ENCODE measurements around the gene TMEM53.
"Not testable (repeated sequence)": the region's sequence is repeated elsewhere in the genome, so short reads cannot be mapped to it uniquely, and the experiment has no call there.

The TMEM53 gene

GRCh38 chr1:44714532-44714931 lies 40.3 kb upstream of the TMEM53 start:
- Histone ChIP-seq H3K4me1 (ENCODE audit: control insufficient read depth, insufficient read depth, low read length) (peaks cover 7% of the 10 kb centered on the region), H3K4me3 (ENCODE audit: low read length in 2 of 2) (peak overlapping the region in 1 of 2 donors; percentile 29), H3K9ac (ENCODE audit: low read length in 2 of 2) (no peak overlapping the region), H3K27ac (ENCODE audit: low read length) (no peak overlapping the region), H3K36me3 (ENCODE audit: control insufficient read depth in 2 of 2, insufficient read depth in 2 of 2, low read length in 2 of 2) (no peaks in the 10 kb centered on the region), H3K9me3 (ENCODE audit: control insufficient read depth in 2 of 2, low read length in 2 of 2) (no peaks in the 10 kb centered on the region), H3K27me3 (ENCODE audit: control insufficient read depth in 1 of 2, insufficient read depth in 2 of 2, low read length in 2 of 2) (peaks cover 0 to 2% of the 10 kb centered on the region in 2 donors)

- H3K9ac ChIP-seq (ENCODE audit: low read length in 2 of 2): no peak overlapping the region
- no peak overlapping the region for H3K27ac ChIP-seq (ENCODE audit: low read length)
- H3K36me3 ChIP-seq (ENCODE audit: control insufficient read depth in 2 of 2, insufficient read depth in 2 of 2, low read length in 2 of 2): no peaks in the 10 kb centered on the region
- peaks cover 7% of the 10 kb centered on the region for H3K4me1 ChIP-seq (ENCODE audit: control insufficient read depth, insufficient read depth, low read length)
- H3K9me3 ChIP-seq (ENCODE audit: control insufficient read depth in 2 of 2, low read length in 2 of 2): no peaks in the 10 kb centered on the region
- peaks cover 0 to 2% of the 10 kb centered on the region in 2 donors for H3K27me3 ChIP-seq (ENCODE audit: control insufficient read depth in 1 of 2, insufficient read depth in 2 of 2, low read length in 2 of 2)
- H3K4me3 ChIP-seq (ENCODE audit: low read length in 2 of 2): no peak overlapping the region
These were observed 39.1 kb upstream of the TMEM53 start for GRCh38 chr1:44713321-44713781.

GRCh38 chr1:44707959-44708831 lies 33.9 kb upstream of the TMEM53 start:
- H3K36me3 ChIP-seq (ENCODE audit: control insufficient read depth in 2 of 2, insufficient read depth in 2 of 2, low read length in 2 of 2): no peaks in the 10 kb centered on the region
- peak overlapping the region in 1 of 2 donors; percentile 40 for H3K4me3 ChIP-seq (ENCODE audit: low read length in 2 of 2)
- H3K9me3 ChIP-seq (ENCODE audit: control insufficient read depth in 2 of 2, low read length in 2 of 2): no peaks in the 10 kb centered on the region
- no peak overlapping the region for H3K27ac ChIP-seq (ENCODE audit: low read length)
- peak overlapping the region in 1 of 2 donors; percentile 36 for H3K9ac ChIP-seq (ENCODE audit: low read length in 2 of 2)
- no peaks in the 10 kb centered on the region for H3K4me1 ChIP-seq (ENCODE audit: control insufficient read depth, insufficient read depth, low read length)
- peaks cover 0 to 5% of the 10 kb centered on the region in 2 donors for H3K27me3 ChIP-seq (ENCODE audit: control insufficient read depth in 1 of 2, insufficient read depth in 2 of 2, low read length in 2 of 2)

GRCh38 chr1:44707112-44707881 lies 33.0 kb upstream of the TMEM53 start:
- Histone ChIP-seq H3K27ac (ENCODE audit: low read length) (no peak overlapping the region), H3K36me3 (ENCODE audit: control insufficient read depth in 2 of 2, insufficient read depth in 2 of 2, low read length in 2 of 2) (no peaks in the 10 kb centered on the region), H3K4me3 (ENCODE audit: low read length in 2 of 2) (no peak overlapping the region)

GRCh38 chr1:44705938-44706337 lies 31.7 kb upstream of the TMEM53 start:
- Histone ChIP-seq H3K4me3 (ENCODE audit: low read length in 2 of 2) (no peak overlapping the region), H3K36me3 (ENCODE audit: control insufficient read depth in 2 of 2, insufficient read depth in 2 of 2, low read length in 2 of 2) (no peaks in the 10 kb centered on the region), H3K9me3 (ENCODE audit: control insufficient read depth in 2 of 2, low read length in 2 of 2) (no peaks in the 10 kb centered on the region), H3K9ac (ENCODE audit: low read length in 2 of 2) (no peak overlapping the region), H3K27me3 (ENCODE audit: control insufficient read depth in 1 of 2, insufficient read depth in 2 of 2, low read length in 2 of 2) (peaks cover 0 to 5% of the 10 kb centered on the region in 2 donors), H3K27ac (ENCODE audit: low read length) (no peak overlapping the region), H3K4me1 (ENCODE audit: control insufficient read depth, insufficient read depth, low read length) (no peaks in the 10 kb centered on the region)

More at GRCh38 chr1:44707112-44707881, 33.0 kb upstream of the TMEM53 start:
- Histone ChIP-seq H3K27me3 (ENCODE audit: control insufficient read depth in 1 of 2, insufficient read depth in 2 of 2, low read length in 2 of 2) (peaks cover 0 to 5% of the 10 kb centered on the region in 2 donors), H3K9ac (ENCODE audit: low read length in 2 of 2) (no peak overlapping the region), H3K9me3 (ENCODE audit: control insufficient read depth in 2 of 2, low read length in 2 of 2) (no peaks in the 10 kb centered on the region), H3K4me1 (ENCODE audit: control insufficient read depth, insufficient read depth, low read length) (no peaks in the 10 kb centered on the region)

GRCh38 chr1:44705470-44705869 lies 31.2 kb upstream of the TMEM53 start:
- no peaks in the 10 kb centered on the region for H3K9me3 ChIP-seq (ENCODE audit: control insufficient read depth in 2 of 2, low read length in 2 of 2)
- no peaks in the 10 kb centered on the region for H3K36me3 ChIP-seq (ENCODE audit: control insufficient read depth in 2 of 2, insufficient read depth in 2 of 2, low read length in 2 of 2)
- no peak overlapping the region for H3K4me3 ChIP-seq (ENCODE audit: low read length in 2 of 2)
- no peak overlapping the region for H3K27ac ChIP-seq (ENCODE audit: low read length)
- H3K4me1 ChIP-seq (ENCODE audit: control insufficient read depth, insufficient read depth, low read length): no peaks in the 10 kb centered on the region
- H3K27me3 ChIP-seq (ENCODE audit: control insufficient read depth in 1 of 2, insufficient read depth in 2 of 2, low read length in 2 of 2): peaks cover 0 to 5% of the 10 kb centered on the region in 2 donors
- H3K9ac ChIP-seq (ENCODE audit: low read length in 2 of 2): no peak overlapping the region

GRCh38 chr1:44701141-44701573 lies 26.9 kb upstream of the TMEM53 start:
- H3K27me3 ChIP-seq (ENCODE audit: control insufficient read depth in 1 of 2, insufficient read depth in 2 of 2, low read length in 2 of 2): no peaks in the 10 kb centered on the region
- H3K9me3 ChIP-seq (ENCODE audit: control insufficient read depth in 2 of 2, low read length in 2 of 2): no peaks in the 10 kb centered on the region
- H3K9ac ChIP-seq (ENCODE audit: low read length in 2 of 2): no peak overlapping the region
- H3K36me3 ChIP-seq (ENCODE audit: control insufficient read depth in 2 of 2, insufficient read depth in 2 of 2, low read length in 2 of 2): no peaks in the 10 kb centered on the region
- no peak overlapping the region for H3K27ac ChIP-seq (ENCODE audit: low read length)
- H3K4me3 ChIP-seq (ENCODE audit: low read length in 2 of 2): no peak overlapping the region
- no peaks in the 10 kb centered on the region for H3K4me1 ChIP-seq (ENCODE audit: control insufficient read depth, insufficient read depth, low read length)

- Histone ChIP-seq H3K9ac (ENCODE audit: low read length in 2 of 2) (no peak overlapping the region), H3K9me3 (ENCODE audit: control insufficient read depth in 2 of 2, low read length in 2 of 2) (no peaks in the 10 kb centered on the region), H3K4me1 (ENCODE audit: control insufficient read depth, insufficient read depth, low read length) (no peaks in the 10 kb centered on the region), H3K27ac (ENCODE audit: low read length) (no peak overlapping the region), H3K27me3 (ENCODE audit: control insufficient read depth in 1 of 2, insufficient read depth in 2 of 2, low read length in 2 of 2) (no peaks in the 10 kb centered on the region), H3K36me3 (ENCODE audit: control insufficient read depth in 2 of 2, insufficient read depth in 2 of 2, low read length in 2 of 2) (no peaks in the 10 kb centered on the region), H3K4me3 (ENCODE audit: low read length in 2 of 2) (no peak overlapping the region)
These were observed 26.3 kb upstream of the TMEM53 start for GRCh38 chr1:44700573-44700972.

- H3K27me3 ChIP-seq (ENCODE audit: control insufficient read depth in 1 of 2, insufficient read depth in 2 of 2, low read length in 2 of 2); H3K9ac ChIP-seq (ENCODE audit: low read length in 2 of 2); H3K4me3 ChIP-seq (ENCODE audit: low read length in 2 of 2); H3K4me1 ChIP-seq (ENCODE audit: control insufficient read depth, insufficient read depth, low read length); H3K27ac ChIP-seq (ENCODE audit: low read length); H3K9me3 ChIP-seq (ENCODE audit: control insufficient read depth in 2 of 2, low read length in 2 of 2); H3K36me3 ChIP-seq (ENCODE audit: control insufficient read depth in 2 of 2, insufficient read depth in 2 of 2, low read length in 2 of 2): not testable (repeated sequence)
These were observed 25.1 kb upstream of the TMEM53 start for GRCh38 chr1:44699375-44699774.

GRCh38 chr1:44698138-44698537 lies 23.9 kb upstream of the TMEM53 start:
- Histone ChIP-seq H3K9ac (ENCODE audit: low read length in 2 of 2) (no peak overlapping the region), H3K9me3 (ENCODE audit: control insufficient read depth in 2 of 2, low read length in 2 of 2) (no peaks in the 10 kb centered on the region), H3K27ac (ENCODE audit: low read length) (no peak overlapping the region), H3K4me1 (ENCODE audit: control insufficient read depth, insufficient read depth, low read length) (no peaks in the 10 kb centered on the region), H3K27me3 (ENCODE audit: control insufficient read depth in 1 of 2, insufficient read depth in 2 of 2, low read length in 2 of 2) (no peaks in the 10 kb centered on the region), H3K36me3 (ENCODE audit: control insufficient read depth in 2 of 2, insufficient read depth in 2 of 2, low read length in 2 of 2) (no peaks in the 10 kb centered on the region), H3K4me3 (ENCODE audit: low read length in 2 of 2) (no peak overlapping the region)

Measured in stomach smooth muscle (tissue), 2 donors.